Nephron progenitor cell (in vitro differentiated cells): ENCODE data around the gene SH3PXD2A.

Source experiments
- DNase-seq: peaks from one replicate; pipeline ENCODE4 v3.0.0; 2021
- H3K27ac Mint-ChIP-seq: 2 replicates; pipeline ENCODE4 v1.8.0; 2021; ENCODE audit warnings: mild to moderate bottlenecking, moderate library complexity, mixed read lengths
- H3K27me3 Mint-ChIP-seq: 2 replicates; pipeline ENCODE4 v1.8.0; 2021; ENCODE audit warnings: mild to moderate bottlenecking, low read depth, mixed read lengths; ENCODE audit not compliant: poor library complexity
- H3K36me3 Mint-ChIP-seq: 2 replicates; pipeline ENCODE4 v1.8.0; 2021; ENCODE audit warnings: low read depth, mixed read lengths
- H3K4me1 Mint-ChIP-seq: 2 replicates; pipeline ENCODE4 v1.8.0; 2021; ENCODE audit warnings: mixed read lengths
- H3K4me3 Mint-ChIP-seq: 2 replicates; pipeline ENCODE4 v1.8.0; 2021; ENCODE audit warnings: mild to moderate bottlenecking, moderate library complexity, mixed read lengths
- H3K9me3 Mint-ChIP-seq: 2 replicates; pipeline ENCODE4 v1.8.0; 2021; ENCODE audit warnings: mild to moderate bottlenecking, moderate library complexity, mixed read lengths
- CTCF ChIP-seq: fragments of 200-600 bp; sonication (generic); IDR thresholded peaks from 2 replicates; pipeline ENCODE4 v1.5.0; 2021; ENCODE audit warnings: antibody characterized with exemption

Gene SH3PXD2A

GRCh38 chr10:103691267-103691666 is 164.1 kb downstream of the SH3PXD2A start:
- no peak for TF ChIP-seq CTCF
- H3K4me3 Mint-ChIP-seq = peak overlapping the region; percentile 42
- peaks cover 49% of the 10 kb centered on the region for H3K27me3 Mint-ChIP-seq
- H3K9me3 Mint-ChIP-seq = no peaks in the 10 kb centered on the region
- H3K4me1 Mint-ChIP-seq = peaks cover 56% of the 10 kb centered on the region
- H3K27ac Mint-ChIP-seq = no peak overlapping the region
- DNase-seq = no peak
- no peaks in the 10 kb centered on the region for H3K36me3 Mint-ChIP-seq

DNA sequence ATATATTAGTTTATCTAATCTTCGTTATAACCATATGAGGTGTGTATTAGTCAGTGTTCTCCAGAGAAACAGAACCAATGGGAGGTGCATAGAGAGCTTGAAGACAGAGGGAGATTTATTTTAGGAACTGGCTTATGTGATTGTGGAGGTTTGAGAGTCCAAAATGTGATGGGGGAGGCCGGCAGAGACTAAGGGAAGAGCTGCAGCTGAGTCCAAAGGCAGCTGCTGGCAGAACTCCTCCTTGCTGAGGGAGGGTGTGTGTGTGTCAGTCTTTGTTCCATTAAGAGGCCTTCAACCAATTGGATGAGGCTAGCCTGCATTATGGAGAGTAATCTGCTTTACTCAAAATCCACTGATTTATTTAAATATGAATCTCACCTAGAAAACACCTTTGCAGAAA is 165.1 kb downstream of the SH3PXD2A start:
- no peak for DNase-seq
- peaks cover 64% of the 10 kb centered on the region for H3K4me1 Mint-ChIP-seq

GRCh38 chr10:103688491-103688890 is 166.9 kb downstream of the SH3PXD2A start:
- peaks cover 65% of the 10 kb centered on the region for H3K4me1 Mint-ChIP-seq
- H3K4me3 Mint-ChIP-seq = peak overlapping the region; percentile 47
- DNase-seq = no peak
- H3K27ac Mint-ChIP-seq = peak overlapping the region; percentile 1
- H3K27me3 Mint-ChIP-seq = peaks cover 24% of the 10 kb centered on the region
- H3K9me3 Mint-ChIP-seq = no peaks in the 10 kb centered on the region
- TF ChIP-seq CTCF = no peak
- H3K36me3 Mint-ChIP-seq = no peaks in the 10 kb centered on the region

More for the DNA sequence above, 165.1 kb downstream of the SH3PXD2A start:
- TF ChIP-seq CTCF = no peak
- Mint-ChIP-seq H3K27me3 (peaks cover 39% of the 10 kb centered on the region), H3K27ac (no peak overlapping the region), H3K4me3 (no peak overlapping the region), H3K9me3 (no peaks in the 10 kb centered on the region), H3K36me3 (no peaks in the 10 kb centered on the region)

GRCh38 chr10:103687718-103688117 is 167.7 kb downstream of the SH3PXD2A start:
- TF ChIP-seq CTCF = no peak
- DNase-seq = no peak
- H3K4me3 Mint-ChIP-seq = no peak overlapping the region
- no peaks in the 10 kb centered on the region for H3K9me3 Mint-ChIP-seq
- H3K4me1 Mint-ChIP-seq = peaks cover 63% of the 10 kb centered on the region
- peaks cover 18% of the 10 kb centered on the region for H3K27me3 Mint-ChIP-seq
- H3K27ac Mint-ChIP-seq = peak overlapping the region; percentile 1
- H3K36me3 Mint-ChIP-seq = no peaks in the 10 kb centered on the region

DNA sequence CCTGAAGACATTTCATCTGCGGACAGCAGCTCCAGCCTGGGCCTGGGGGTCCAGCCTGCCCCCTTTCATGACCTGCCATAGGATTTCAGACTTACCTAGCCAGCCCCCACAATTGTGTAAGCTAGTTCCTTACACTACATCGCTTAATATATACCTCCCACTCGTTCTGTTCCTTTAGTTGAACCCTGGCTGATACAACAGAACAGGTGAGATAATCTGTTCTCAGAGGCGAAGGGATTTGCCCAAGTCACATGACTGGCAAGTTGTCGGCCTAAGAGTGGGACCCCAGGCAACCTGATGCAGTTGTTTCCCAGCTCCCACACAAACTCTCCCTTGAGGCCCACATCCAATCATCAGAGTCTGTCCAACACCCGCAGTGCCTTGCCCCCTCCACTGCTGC is 168.2 kb downstream of the SH3PXD2A start:
- H3K27me3 Mint-ChIP-seq = peaks cover 17% of the 10 kb centered on the region
- H3K36me3 Mint-ChIP-seq = no peaks in the 10 kb centered on the region
- H3K4me1 Mint-ChIP-seq = peaks cover 62% of the 10 kb centered on the region
- H3K4me3 Mint-ChIP-seq = no peak overlapping the region
- DNase-seq = no peak
- no peak overlapping the region for H3K27ac Mint-ChIP-seq
- no peaks in the 10 kb centered on the region for H3K9me3 Mint-ChIP-seq
- TF ChIP-seq CTCF = no peak

DNA sequence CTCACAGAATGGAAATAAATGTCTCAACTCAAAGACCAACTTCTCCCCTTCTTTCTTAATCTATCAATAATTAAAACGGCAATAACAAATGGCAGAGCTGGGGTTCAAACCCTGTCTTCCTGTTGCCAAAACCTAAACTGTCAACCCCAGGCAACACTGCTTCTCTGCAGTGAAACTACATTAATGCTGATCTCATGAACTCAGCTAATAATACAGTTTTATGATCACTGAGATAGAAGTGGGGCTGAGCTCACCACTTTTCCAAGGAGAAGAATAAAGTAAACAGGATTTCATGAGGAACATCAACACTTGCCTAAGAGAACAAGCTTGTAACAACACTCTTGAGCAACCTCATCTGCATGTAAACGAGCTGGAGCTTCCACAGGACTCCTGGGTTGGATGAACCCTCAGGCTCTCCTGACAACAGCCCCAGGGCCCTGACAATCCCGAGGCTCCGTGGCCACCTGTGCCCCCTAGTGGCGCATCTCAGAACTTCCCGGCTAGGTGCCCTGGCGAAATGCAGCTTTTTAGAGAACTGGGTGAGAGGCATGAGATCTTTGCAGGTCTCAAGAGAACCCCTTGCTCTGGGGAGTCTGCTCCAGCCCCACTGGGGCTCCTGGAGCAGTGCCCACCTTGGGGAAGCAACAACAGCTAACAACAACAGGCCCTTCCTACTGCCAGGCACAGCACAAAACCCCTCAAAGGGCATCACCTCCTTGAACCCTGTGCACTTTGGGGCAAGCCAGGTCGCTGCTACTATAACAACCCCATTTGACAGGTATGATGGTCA is 169.3 kb downstream of the SH3PXD2A start:
- peak; percentile 83 for DNase-seq
- H3K27ac Mint-ChIP-seq = no peak overlapping the region
- peak; percentile 97 for TF ChIP-seq CTCF
- H3K4me3 Mint-ChIP-seq = no peak overlapping the region
- H3K36me3 Mint-ChIP-seq = no peaks in the 10 kb centered on the region
- no peaks in the 10 kb centered on the region for H3K9me3 Mint-ChIP-seq
- H3K4me1 Mint-ChIP-seq = peaks cover 52% of the 10 kb centered on the region
- peaks cover 8% of the 10 kb centered on the region for H3K27me3 Mint-ChIP-seq
